Effector CD4-positive, alpha-beta T cell (primary cell): ENCODE data around the gene CTTNBP2NL.
"Not testable (repeated sequence)": the region's sequence is repeated elsewhere in the genome, so short reads cannot be mapped to it uniquely, and the experiment has no call there.

Experiments used
- DNase-seq: peaks from one replicate; pipeline ENCODE4 v3.0.0-alpha.2; 2020

CTTNBP2NL gene

DNA sequence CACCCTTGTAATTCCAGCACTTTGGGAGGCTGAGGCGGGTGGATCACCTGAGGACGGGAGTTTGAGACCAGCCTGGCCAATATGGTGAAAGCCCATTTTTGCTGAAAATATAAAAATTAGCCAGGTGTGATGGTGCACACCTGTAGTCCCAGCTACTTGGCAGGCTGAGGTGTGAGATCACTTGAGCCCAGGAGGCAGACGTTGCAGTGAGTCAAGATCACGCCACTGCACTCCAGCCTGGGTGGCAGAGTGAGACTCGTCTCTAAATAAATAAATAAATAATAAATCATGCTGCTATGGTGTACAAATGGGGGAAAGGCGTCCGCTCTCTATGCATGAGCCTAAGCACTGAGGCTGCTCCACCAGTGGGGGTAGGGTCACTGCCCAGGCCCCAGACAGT is 74.3 kb downstream of the CTTNBP2NL start:
- DNase-seq: not testable (repeated sequence)

DNA sequence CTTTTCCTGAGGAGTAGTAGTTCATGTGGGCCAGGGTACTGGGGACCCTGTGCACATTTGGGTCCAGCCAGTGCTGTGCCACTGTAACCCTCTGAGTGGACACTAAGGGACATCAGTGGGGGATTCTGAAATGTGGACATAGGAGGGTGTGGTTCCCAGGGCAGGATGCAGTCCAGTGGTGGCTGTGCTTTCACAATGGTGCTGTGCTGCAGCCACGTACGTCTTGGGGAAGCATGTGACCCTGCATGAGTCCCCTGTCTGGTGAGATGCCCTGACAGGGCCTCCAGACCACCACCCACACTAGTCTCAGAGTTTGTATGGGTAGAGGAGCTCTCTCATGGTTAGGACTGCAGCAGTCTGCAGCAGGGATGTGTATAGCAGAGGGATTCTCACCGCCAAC is 75.0 kb downstream of the CTTNBP2NL start:
- no peak for DNase-seq

DNA sequence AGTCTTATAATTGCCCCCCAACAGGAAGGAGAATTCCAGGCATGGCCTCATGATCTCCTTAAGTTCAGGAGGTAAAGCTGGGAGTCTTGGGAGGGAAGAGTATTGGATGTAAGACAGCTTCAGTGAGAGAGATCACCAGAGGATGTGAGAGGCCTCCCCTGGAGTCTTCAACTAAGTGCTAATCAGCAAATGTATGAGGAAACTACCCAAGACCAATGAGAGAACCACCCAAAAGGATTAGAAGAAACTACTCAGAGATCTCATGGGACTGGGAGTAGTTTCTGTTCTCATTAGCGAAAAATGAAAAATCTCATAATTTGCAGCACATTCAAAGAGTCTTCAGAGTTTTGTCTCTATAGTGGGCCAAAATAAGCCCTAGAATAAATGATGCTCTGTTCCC is 76.1 kb downstream of the CTTNBP2NL start:
- no peak for DNase-seq

DNA sequence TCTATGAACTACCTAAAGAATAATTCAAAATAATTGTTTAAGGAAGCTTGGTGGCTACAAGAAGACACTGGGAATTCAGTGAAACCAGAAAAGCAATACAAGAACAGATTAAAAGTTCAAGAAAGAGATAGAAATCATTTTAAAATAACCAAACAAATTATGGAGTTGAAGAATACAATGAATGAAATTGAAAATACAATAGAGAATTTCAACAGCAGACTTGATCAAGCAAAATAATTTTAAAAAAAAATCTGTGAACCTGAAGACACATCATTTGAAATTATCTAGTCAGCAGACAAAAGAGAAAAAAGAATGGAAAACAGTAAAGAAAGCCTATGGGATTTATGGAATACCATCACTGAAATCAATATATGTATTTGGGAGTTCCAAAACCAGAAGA is 81.5 kb downstream of the CTTNBP2NL start:
- no peak for DNase-seq

DNA sequence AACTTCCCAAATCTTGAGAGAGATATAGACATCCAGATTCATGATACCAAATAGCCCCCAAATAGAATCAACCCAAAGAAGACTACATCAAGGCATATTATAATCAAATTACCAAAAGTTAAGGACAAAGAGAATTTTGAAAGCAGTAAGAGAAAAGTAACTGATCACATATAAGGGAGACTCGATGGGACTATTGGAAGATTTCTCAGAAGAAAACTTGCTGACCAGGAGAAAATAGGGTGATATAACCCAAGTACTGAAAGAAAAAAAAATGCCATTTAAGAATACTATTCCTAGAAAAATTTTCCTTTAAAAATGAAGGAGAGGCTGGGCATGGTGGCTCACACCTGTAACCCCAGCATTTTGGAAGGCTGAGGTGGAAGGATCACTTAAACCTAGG is 82.3 kb downstream of the CTTNBP2NL start:
- no peak for DNase-seq

DNA sequence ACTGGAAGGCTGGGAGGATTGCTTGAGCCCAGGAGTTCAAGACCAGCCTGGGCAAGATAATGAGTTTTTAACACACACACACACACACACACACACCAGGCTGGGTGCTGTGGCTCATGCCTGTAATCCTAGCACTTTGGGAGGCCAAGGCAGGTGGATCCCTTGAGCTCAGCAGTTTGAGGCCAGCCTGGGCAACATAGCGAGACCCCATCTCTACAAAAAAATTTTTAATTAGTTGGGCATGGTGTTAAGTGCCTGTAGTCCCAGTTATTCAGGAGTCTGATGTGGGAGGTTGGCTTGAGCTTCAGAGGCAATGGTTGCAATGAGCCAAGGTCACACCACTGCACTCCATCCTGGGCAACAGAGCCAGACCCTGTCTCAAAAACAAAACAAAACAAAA is 90.0 kb downstream of the CTTNBP2NL start:
- not testable (repeated sequence) for DNase-seq

DNA sequence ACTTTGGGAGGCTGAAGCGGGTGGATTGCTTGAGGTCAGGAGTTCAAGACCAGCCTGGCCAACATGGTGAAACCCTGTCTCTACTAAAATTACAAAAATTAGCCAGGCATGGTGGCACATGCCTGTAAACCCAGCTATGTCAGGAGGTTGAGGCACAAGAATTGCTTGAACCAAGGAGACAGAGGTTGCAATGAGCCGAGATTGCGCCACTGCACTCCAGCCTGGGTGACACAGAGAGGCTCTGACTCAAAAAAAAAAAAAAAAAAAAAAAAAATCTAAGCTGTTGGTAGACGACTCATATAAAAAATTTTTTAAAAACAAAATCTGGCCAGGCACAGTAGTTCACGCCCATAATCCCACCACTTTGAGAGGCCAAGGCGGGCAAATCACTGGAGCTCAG is 91.7 kb downstream of the CTTNBP2NL start:
- not testable (repeated sequence) for DNase-seq

DNA sequence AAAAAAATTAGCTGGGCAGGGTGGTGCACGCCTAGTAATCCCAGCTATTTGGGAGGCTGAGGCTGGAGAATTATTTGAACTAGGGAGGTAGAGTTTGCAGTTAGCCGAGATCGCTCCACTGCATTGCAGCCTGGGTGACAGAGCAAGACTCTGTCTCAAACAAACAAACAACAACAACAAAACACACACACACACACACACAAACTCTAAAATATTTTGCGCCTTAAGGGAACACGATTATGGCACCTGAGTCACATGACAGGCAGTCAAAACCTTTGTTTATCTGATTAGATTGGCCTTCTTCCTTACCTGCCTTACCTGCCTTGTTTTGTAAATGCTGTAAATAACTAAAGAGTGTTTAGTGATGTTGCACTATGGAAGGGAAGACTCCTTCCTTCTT is 92.1 kb downstream of the CTTNBP2NL start:
- no peak for DNase-seq

DNA sequence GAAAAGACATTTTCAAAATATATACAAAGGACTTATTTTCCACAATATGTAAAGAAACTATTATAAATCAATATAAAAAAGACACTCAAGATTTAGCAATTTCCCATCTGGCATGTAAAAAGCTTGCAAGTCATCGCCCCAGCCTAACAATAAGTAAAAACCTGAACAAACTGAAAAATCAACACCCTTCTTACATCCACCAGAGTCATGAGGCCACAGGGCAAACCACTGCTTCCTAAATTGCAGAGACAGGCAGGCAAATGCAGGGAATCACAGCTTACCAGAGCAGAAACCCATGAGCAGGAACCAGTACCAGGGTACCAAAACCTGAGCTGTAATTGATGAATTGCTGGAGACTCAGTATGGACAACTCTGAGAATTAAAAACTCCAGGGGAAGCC is 96.1 kb downstream of the CTTNBP2NL start:
- DNase-seq: no peak

DNA sequence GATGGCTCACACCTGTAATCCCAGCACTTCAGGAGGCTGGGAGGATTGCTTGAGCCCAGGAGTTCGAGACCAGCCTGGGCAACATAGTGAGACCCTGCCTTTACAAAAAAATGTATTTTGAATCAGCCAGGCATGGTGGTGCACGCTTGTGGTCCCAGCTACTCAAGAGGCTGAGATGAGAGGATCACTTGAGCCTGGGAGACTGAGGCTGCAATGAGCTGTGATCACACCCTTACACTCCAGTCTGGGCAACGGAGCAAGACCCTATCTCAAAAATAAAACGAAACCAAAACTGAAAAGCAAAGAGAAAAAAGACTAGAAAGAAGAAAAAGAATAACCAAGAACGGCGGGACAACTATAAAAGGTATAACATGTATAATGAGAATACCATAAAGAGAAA is 97.3 kb downstream of the CTTNBP2NL start:
- no peak for DNase-seq

DNA sequence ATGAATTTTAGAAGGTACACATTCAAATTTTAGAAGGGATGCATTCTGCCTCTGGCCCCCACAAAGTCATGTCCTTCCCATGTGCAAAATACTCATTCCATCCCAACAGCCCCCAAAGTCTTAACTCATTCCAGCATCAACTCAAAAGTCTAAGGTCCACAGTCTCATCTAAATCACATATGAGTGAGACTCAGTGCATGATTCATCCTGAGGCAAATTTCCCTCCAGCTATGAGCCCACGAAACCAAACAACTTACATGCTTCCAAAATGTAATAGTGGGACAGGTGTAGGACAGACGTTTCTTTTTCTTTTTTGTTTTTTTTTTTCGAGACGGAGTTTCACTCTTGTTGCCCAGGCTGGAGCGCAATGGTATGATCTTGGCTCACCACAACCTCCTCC is 100.3 kb downstream of the CTTNBP2NL start:
- DNase-seq: no peak

DNA sequence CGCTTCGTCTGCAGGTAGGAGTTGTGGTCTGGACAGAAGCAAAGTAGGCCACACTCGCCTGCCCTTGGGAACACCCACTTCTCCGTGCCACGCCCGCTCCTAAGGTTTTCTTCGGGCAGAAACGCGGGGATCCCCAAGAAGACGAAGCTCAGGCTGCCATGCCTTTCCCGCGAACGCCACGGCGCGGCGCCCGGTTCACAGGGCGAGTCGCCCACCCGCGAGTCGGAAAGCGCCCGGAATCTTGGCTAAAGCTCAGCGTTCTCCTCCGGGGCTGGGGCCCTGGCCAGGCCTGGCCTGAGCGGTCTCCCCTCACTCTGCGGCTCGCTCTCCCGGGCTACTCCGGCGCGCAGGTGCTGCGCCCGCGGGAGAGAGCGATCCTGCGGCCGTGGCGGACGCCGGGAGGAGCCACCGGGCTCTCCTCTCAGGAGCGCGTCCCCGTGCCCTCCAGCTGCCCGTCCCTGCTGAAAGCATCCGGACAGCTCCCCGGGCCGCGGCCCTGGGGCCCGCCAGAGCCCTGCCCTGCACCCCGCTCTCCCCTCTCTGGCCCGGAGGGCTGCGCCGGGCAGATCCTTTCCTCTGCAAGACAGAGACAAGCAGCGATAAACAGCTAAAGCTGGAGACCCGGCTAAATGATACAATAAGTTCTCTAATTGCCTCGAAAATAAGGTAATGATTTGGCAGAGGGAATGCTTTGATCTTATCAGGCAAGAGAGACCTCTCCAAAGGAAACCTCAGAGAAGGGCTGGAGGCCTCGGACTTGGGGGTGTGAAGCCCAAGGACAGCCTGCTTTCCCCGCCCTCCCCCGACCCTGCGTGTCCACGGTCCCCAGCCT is 106.0 kb downstream of the CTTNBP2NL start:
- DNase-seq: peak; percentile 32

DNA sequence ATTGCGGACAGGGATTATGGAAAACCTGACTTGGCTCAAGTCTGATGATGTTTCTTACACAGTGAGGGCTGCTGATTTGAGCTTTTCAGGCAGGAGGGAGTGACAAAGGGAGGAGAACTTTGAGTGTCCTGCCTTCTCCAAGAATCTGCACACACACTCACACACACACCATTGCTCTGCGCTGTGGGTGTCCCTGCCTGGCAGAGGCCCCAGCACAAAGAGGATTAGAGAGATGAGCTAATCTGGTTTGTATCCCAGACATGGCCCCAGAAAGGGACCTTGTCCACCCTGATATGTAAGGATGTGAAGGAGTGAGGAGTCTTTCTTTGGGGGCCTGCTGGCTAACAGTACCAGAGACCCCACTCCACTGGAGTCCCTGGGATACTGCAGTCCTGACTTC is 106.8 kb downstream of the CTTNBP2NL start:
- DNase-seq: no peak

DNA sequence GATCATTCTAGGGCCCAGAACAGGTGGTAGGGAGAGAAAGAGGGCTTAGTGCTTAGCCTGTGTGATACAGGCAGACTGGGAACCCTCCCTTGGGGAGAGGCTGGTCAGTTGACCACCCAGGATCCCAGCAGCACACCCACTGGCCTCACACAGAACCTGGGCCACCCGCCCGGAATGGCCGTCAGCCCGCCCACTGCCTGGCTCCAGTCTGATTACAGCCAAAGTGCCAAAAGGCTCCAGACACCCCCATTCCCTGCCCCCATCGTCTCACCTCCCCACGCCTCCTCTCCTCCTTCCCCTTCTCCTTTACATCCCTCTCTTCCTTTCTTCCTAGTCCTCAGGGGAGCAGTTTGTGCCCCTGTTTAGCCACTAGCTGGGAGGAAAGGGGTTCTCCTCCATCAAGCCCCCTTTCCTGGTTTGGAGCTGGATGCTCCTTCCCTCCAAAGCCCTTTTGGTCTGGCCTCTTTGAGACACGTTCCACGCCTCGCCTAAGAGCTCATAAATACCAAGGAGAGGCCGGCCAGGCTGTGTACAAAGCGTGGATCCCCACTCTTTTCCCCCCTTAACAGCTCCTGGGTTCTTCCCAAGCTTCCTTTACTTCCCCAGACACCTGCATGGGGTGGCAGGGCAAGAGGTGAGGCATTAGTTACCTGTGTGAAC is 108.1 kb downstream of the CTTNBP2NL start:
- DNase-seq: no peak

DNA sequence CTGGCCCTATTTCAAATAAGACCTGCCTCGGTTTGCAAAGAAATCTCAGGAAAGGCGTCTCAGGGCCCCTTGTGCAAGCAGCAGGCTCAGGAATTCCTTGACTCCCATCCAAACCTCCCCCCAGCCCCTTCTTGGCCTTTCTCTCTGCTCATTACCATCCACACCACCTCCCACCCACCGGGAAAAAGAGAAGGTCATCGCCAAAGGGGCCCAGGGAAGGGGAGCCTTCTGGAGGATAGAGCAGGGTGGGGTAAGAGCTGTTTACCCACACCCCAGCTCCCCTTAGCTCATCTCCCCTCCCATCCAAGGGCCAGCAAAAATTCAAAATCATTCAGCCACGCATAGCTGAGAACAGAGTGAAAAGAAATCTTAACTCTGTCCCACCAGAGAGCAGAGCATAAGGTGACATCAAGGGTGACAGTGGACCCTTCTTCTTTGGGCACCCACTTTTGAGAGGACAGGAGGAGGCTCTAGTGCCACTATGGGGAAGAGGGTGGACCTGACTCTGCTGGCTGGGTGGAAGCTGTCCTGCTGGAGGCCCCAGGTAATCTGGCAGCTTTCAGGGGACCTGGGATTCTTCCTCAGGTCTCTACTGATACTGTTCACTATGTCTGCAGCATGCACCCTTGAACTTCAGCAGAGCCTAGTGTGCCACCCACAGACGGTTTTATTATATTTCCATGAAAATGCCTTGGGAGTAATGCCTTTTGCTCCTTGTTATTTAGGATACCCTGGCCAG is 108.8 kb downstream of the CTTNBP2NL start:
- no peak for DNase-seq

DNA sequence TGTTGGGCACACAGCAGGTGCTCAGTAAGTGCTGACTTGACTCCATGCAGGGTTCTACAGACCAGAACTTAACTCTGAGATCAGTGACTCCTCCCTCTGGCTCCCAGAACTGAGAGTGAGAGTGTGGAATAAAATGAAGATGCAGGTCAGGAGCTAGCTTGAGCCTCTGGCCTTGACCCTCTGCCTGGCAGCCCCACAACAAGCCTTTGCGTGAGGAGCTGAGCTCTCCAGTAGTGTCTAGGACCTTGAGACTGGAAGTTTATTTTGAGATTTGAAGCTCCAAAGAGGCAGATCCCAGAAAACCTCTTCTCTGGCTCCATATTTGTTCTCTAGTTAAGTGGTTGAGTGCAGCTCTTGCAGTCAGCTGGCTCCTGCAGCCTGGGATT is 109.4 kb downstream of the CTTNBP2NL start:
- no peak for DNase-seq

DNA sequence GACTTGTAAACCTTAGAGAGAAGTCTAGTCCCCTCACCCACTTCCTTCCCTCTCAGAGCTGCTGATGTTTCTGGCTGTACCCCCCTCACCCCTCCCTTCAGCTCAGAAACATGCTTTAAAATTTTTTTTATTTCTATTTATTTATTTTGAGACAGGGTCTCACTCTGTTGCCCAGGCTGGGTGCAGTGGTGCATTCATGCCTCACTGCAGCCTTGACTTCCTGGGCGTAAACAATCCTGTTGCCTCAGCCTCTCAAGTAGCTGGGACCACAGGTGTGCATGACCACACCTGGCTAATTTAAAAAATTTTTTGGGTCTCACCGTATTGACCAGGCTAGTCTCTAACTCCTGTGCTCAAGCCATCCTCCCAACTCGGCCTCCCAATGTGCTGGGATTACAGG is 109.9 kb downstream of the CTTNBP2NL start:
- no peak for DNase-seq

DNA sequence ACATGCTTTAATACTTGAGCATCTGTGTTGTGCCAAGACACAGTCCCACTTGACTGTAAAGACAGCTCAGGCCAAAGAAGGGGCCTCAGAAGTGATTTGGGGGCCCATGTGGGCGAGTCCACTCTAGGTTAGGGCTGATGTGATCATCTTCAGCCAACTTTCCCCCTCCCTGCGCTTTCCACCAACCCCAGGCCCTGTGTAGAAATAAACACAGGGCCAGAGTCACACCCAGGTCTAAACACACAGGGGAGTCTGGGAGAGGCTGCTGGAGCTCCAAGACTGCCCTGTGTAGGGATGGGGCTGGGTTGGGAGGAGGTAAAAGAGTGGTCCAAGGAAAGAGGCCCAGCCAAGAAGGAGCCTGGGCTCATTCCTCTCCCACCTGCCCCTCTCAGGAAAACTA is 110.3 kb downstream of the CTTNBP2NL start:
- no peak for DNase-seq

DNA sequence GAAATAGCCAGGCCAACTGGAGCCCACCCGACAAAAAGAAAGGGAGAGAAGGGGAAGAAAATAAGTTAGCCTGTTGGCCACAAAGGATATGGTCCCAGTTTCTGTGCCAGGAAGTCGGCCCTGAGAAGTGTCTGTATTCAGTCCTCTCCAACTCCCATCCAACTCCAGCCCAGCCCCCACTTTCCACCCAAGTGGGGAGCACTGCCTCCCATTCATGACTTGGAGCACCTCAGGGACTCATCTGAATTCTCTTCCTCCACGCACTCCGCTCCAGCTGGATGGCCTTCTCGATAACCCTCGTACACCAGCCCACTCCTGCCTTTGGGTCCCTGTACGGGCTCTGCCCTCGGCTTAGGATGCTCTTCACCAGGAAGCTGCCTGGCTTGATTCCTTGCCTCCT is 110.7 kb downstream of the CTTNBP2NL start:
- no peak for DNase-seq

DNA sequence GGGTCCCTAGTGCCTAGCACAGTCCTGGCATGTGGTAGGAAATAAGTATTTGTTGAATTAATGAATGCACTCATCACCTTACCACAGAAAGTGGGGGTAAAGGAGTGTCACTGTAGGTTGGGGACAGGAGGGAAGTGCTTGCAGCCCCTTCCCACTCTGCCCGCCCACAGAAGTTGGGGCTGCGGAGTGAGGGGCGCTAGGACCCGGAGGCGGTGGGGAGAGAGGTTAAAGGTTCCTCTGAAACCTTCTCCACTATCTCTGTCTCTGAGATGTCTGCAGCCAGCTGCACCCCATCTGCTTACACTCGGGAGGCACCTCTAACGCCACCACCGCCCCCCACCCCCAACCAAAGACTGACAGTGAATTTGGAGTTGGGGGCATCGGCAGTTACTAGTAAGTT is 111.3 kb downstream of the CTTNBP2NL start:
- DNase-seq: no peak

DNA sequence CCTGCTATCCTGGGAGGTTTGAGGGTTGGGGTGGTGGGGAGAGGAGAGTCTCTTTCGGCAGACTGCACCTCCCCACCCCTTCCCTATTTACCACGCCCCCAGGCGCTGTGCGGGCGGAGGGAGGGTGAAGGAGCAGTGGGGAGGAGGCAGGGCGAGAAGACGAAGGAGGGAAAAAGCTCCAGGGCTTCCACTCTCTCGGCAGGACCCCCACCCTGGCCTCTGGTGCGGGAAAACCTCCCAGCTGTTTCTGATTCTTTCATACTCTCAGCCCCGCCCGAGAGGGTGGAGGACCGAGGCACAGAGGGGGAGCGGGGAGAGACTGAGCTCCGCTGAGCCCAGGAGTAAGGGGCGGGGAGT is 111.9 kb downstream of the CTTNBP2NL start:
- no peak for DNase-seq

DNA sequence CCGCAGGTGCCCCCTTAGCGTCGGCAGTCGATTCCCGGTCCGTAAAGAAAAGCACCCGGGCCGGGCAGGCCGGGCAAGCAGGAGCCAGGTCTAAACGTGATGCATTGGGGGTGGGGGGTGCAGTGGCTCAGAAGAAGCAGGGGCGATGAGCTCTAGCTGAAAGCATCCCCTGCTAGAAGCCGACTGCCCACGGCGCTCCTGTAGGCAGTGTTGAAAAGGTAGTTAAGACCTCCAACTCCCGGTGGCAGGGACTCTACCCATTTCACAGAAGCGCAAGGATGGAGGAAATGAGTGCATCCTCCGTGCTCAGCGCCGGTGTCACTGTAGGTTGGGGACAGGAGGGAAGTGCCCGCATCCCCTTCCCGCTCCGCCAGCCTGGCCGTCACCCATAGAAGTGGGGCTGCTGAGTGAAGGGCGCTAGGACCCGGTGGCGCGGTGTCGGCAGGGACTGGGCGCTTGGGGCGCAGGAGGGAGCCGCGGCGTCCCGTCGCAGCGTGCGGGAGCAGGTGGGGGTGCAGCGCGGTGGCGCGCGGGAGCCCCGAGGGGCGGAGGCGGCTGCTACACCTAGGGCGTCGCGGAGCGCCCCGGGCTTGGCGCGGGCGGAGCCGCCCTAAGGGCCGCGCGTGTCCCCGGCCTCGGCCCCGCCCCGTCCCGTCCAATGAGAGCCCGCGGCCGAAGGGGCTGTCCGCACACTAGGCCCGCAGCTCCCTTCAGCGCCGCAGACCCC is 112.4 kb downstream of the CTTNBP2NL start, which contains the start of gene WNT2B:
WNT2B (plus strand) TSS at position 688 of the 727 bp plus-strand sequence. CDS start 298 bp downstream, outside the sequence.
- DNase-seq: peak; percentile 32
